K562 (cell line): ENCODE measurements around the gene MYB. TPM values are rescaled to one million over a fixed set of nuclear protein-coding genes. Genes with fewer than 3 reads are reported as not detected.
A peak's percentile ranks its signal among the peaks of the same experiment; 100 is the strongest.

Experiments used
- ATAC-seq: fragments of 200-7000 bp; cut with Tn5 transposase; 3 replicates; pipeline ENCODE4 v1.9.1; 2020; ENCODE audit warnings: moderate library complexity
- BruUV-seq: library from RNA; stranded (reverse); fragments of 400-500 nt; replicated peaks from 2 replicates; lab custom pipeline; 2021; lab: Mats Ljungman, UMichigan
- CTCF ChIA-PET: fragments of 300-600 bp; formaldehyde crosslinking; extraction: SDS; loops from one replicate; lab custom pipeline; 2021; ENCODE audit warnings: low intra/inter-chr PET ratio; lab: Yijun Ruan, JAX
- POLR2A ChIA-PET: fragments of 300-600, 350-650 bp; sonication (Branson Sonifier 250); formaldehyde crosslinking; extraction: SDS; loops from one replicate; lab custom pipeline; 2021; ENCODE audit warnings: antibody characterized with exemption, inconsistent platforms; lab: Yijun Ruan, JAX
- DNase-seq, 4 experiments: peaks; one replicate each; pipeline versions ENCODE4 v3.0.0 to v3.0.0-alpha.2; 2011 to 2018; ENCODE audit warnings: low spot score in 3 of 4, mixed read lengths in 3 of 4; ENCODE audit errors: extremely low read depth in 1 of 4
- FAIRE-seq: peaks from 2 replicates; lab custom pipeline; 2011; peaks lifted over from hg19 to GRCh38; lab: Jason Lieb, UNC
- H2AFZ ChIP-seq: 2 replicates; pipeline ENCODE4 v1.6.0; 2011; ENCODE audit warnings: low read depth, low read length, control low read depth, inconsistent platforms
- H3K27ac ChIP-seq: fragments of 200-600 bp; 3 replicates; pipeline ENCODE4 v1.8.0; 2011; ENCODE audit warnings: low read depth, mild to moderate bottlenecking, control low read depth, inconsistent platforms, low read length, moderate library complexity, mixed read lengths; ENCODE audit errors: extremely low read depth
- H3K27me3 ChIP-seq, 2 experiments: fragments of 300-600 bp in 1 of 2; 2 replicates in 1 of 2; 3 replicates in 1 of 2; pipeline versions ENCODE4 v1.6.0 to v1.8.0; 2011; ENCODE audit warnings: inconsistent platforms in 2 of 2, low read length in 2 of 2, mild to moderate bottlenecking in 1 of 2, mixed read lengths in 1 of 2, moderate library complexity in 1 of 2; ENCODE audit not compliant: control insufficient read depth in 2 of 2, insufficient read depth in 2 of 2
- H3K36me3 ChIP-seq: fragments of 300-600 bp; 3 replicates; pipeline ENCODE4 v1.8.0; 2011; ENCODE audit warnings: mild to moderate bottlenecking, low read length, inconsistent platforms; ENCODE audit not compliant: control insufficient read depth, insufficient read depth
- H3K4me1 ChIP-seq, 2 experiments: fragments of 200-600 bp in 1 of 2; replicated peaks in 1 of 2; 2 replicates in 1 of 2; 3 replicates in 1 of 2; pipeline versions ENCODE4 v1.5.1 to v1.8.0; 2011; ENCODE audit warnings: inconsistent platforms in 2 of 2, low read length in 2 of 2, mild to moderate bottlenecking in 1 of 2, mixed read lengths in 1 of 2, moderate library complexity in 1 of 2; ENCODE audit not compliant: control insufficient read depth in 2 of 2, insufficient read depth in 2 of 2
- H3K4me2 ChIP-seq: 2 replicates; pipeline ENCODE4 v1.6.1; 2011; ENCODE audit warnings: low read length, control low read depth, inconsistent platforms, mixed read lengths; ENCODE audit not compliant: insufficient read depth
- H3K4me3 ChIP-seq: fragments of 200-600 bp; sonication (generic), shearing (Covaris generic); 2 replicates; pipeline ENCODE4 v1.5.1; 2016; ENCODE audit warnings: control low read depth, inconsistent platforms
- H3K79me2 ChIP-seq: fragments of 200-600 bp; 3 replicates; pipeline ENCODE4 v1.8.0; 2011; ENCODE audit warnings: low read length, inconsistent platforms; ENCODE audit not compliant: control insufficient read depth, insufficient read depth
- H3K9ac ChIP-seq, 2 experiments: 2 replicates each; pipeline versions ENCODE4 v1.6.0 to v1.6.1; 2011; ENCODE audit warnings: low read depth in 2 of 2, low read length in 2 of 2, control low read depth in 1 of 2, inconsistent platforms in 1 of 2, mild to moderate bottlenecking in 1 of 2, mixed read lengths in 1 of 2; ENCODE audit not compliant: insufficient read depth in 1 of 2
- H3K9me1 ChIP-seq: one replicate; pipeline ENCODE4 v1.6.0; 2011; ENCODE audit warnings: inconsistent platforms, mild to moderate bottlenecking, low read length, moderate library complexity; ENCODE audit not compliant: control insufficient read depth, insufficient read depth
- H3K9me3 ChIP-seq: replicated peaks from 2 replicates; pipeline ENCODE4 v1.5.1; 2011; ENCODE audit warnings: low read depth, low read length, inconsistent platforms; ENCODE audit not compliant: control insufficient read depth, insufficient read depth
- H4K20me1 ChIP-seq: replicated peaks from 2 replicates; pipeline ENCODE4 v1.6.1; 2011; ENCODE audit warnings: low read length, inconsistent platforms, mixed read lengths; ENCODE audit not compliant: control insufficient read depth, insufficient read depth
- CEBPB ChIP-seq: fragments of 450-650 bp; IDR thresholded peaks from 2 replicates; pipeline ENCODE4 v1.6.1; 2016; ENCODE audit warnings: missing genetic modification characterization, missing compliant biosample characterization
- KLF16 ChIP-seq: IDR thresholded peaks from 2 replicates; pipeline ENCODE4 v1.6.1; 2016; ENCODE audit warnings: antibody characterized with exemption
- NRF1 ChIP-seq, 2 experiments: fragments of 450-650 bp; IDR thresholded peaks in 1 of 2; conservative IDR thresholded peaks in 1 of 2; 2 replicates each; pipeline ENCODE4 v1.6.1; 2014; ENCODE audit warnings: mild to moderate bottlenecking in 2 of 2
- RCOR1 ChIP-seq, 2 experiments: IDR thresholded peaks; 2 replicates each; pipeline ENCODE4 v1.6.1; 2012; ENCODE audit warnings: low read depth in 2 of 2, low read length in 2 of 2, borderline replicate concordance in 1 of 2, improper control_type of control experiment in 1 of 2
- SMARCC2 ChIP-seq: fragments of 450-650 bp; IDR thresholded peaks from 2 replicates; pipeline ENCODE4 v1.6.1; 2017; ENCODE audit warnings: antibody characterized with exemption, moderate library complexity, mild to moderate bottlenecking, low read depth
- SOX6 ChIP-seq: fragments of 450-650 bp; IDR thresholded peaks from 2 replicates; pipeline ENCODE4 v1.6.1; 2014; ENCODE audit warnings: mild to moderate bottlenecking
- TAF1 ChIP-seq: IDR thresholded peaks from 2 replicates; pipeline ENCODE4 v1.6.1; 2011; ENCODE audit warnings: mild to moderate bottlenecking, low read length, moderate library complexity; ENCODE audit not compliant: insufficient read depth, control insufficient read depth, severe bottlenecking; ENCODE audit errors: extremely low read depth
- TAF15 ChIP-seq: fragments of 200-400 bp; formaldehyde crosslinking; IDR thresholded peaks from 2 replicates; pipeline ENCODE4 v1.6.1; 2017; ENCODE audit warnings: mild to moderate bottlenecking, low read depth, low read length, moderate library complexity
- U2AF2 ChIP-seq: fragments of 200-400 bp; formaldehyde crosslinking; optimal IDR thresholded peaks from 2 replicates; pipeline ENCODE3; 2017; ENCODE audit warnings: low read depth, mild to moderate bottlenecking, low read length
- ZNF217 ChIP-seq: sonication (generic); formaldehyde crosslinking; IDR thresholded peaks from 2 replicates; pipeline ENCODE4 v1.8.0; 2022; ENCODE audit warnings: mild to moderate bottlenecking, missing genetic modification reagents
- ZNF77 ChIP-seq: fragments of 250-450 bp; sonication (Bioruptor Pico); IDR thresholded peaks from 2 replicates; pipeline ENCODE4 v1.5.0; 2020
- WGBS: fragments of 100-300 bp; shearing (Covaris generic); methylation state at CpG from one replicate; pipeline ENCODE4 v1.1.6; 2016; ENCODE audit warnings: low coverage, mixed read lengths; ENCODE audit not compliant: insufficient coverage; ENCODE audit errors: missing lambda C conversion rate; 5-methylcytosine and 5-hydroxymethylcytosine counted together
- in situ Hi-C: fragments of 300-500 bp; cut with MboI; formaldehyde crosslinking; loops from 4 replicates; pipeline ENCODE4 v1.15.0; 2018; ENCODE audit warnings: inconsistent platforms, mixed read lengths
- intact Hi-C: fragments of 100-400 bp; cut with micrococcal nuclease; formaldehyde crosslinking; loops from 2 replicates; pipeline ENCODE4 v1.14.2; 2022
- polyA plus RNA-seq, 8 experiments: library from polyadenylated mRNA; depleted of rRNA in 4 of 8; stranded (reverse) in 5 of 8; unstranded in 3 of 8; fragments of >200 nt; fragmentation: Nextera tagmentation in 2 of 8; fragmentation: Illumina TruSeq in 1 of 8; extraction: Ambion mirVana in 2 of 8; extraction: Trizol in 1 of 8; gene quantifications; 2 replicates each; pipeline versions ENCODE4 v1.2.1 to v1.2.3, GENCODE V29; 2011 to 2014; ENCODE audit warnings: inconsistent platforms in 1 of 8, missing spikeins in 1 of 8
- total RNA-seq, 7 experiments: library from RNA; depleted of rRNA in 6 of 7; stranded (reverse); fragments of >200 nt in 6 of 7; fragmentation: Illumina TruSeq in 2 of 7; extraction: Trizol in 2 of 7; gene quantifications; 2 replicates each; pipeline versions ENCODE4 v1.2.1 to v1.2.3, GENCODE V29; 2011 to 2021; ENCODE audit warnings: low replicate concordance in 1 of 7
- TF ChIP-seq, protein P1 (sequence below): sonication (generic); IDR thresholded peaks from 2 replicates; pipeline ENCODE4 v1.6.1; 2016
- TF ChIP-seq, protein P2 (sequence below): sonication (generic); formaldehyde crosslinking; IDR thresholded peaks from 2 replicates; pipeline ENCODE4 v1.8.1; 2023; ENCODE audit warnings: mild to moderate bottlenecking, missing genetic modification reagents
- TF ChIP-seq, protein P3 (sequence below), 3 experiments: fragments of 200-800 bp in 1 of 3; fragments of 250-450 bp in 1 of 3; fragments of 450-650 bp in 1 of 3; sonication (Bioruptor Pico) in 1 of 3; sonication (Bioruptor generic) in 1 of 3; formaldehyde crosslinking in 1 of 3; IDR thresholded peaks; 2 replicates each; pipeline versions ENCODE4 v1.6.1 to v1.8.0; 2016 to 2022; ENCODE audit warnings: mild to moderate bottlenecking in 2 of 3, missing genetic modification characterization in 2 of 3, missing compliant biosample characterization in 1 of 3, moderate library complexity in 1 of 3

Gene MYB
- total and polyA plus RNA-seq, 9 of the 15 experiments (the other 6 are each of a cell fraction or from before 2014, with no cell fraction given) = 35.8 to 218 (median 140) TPM

DNA sequence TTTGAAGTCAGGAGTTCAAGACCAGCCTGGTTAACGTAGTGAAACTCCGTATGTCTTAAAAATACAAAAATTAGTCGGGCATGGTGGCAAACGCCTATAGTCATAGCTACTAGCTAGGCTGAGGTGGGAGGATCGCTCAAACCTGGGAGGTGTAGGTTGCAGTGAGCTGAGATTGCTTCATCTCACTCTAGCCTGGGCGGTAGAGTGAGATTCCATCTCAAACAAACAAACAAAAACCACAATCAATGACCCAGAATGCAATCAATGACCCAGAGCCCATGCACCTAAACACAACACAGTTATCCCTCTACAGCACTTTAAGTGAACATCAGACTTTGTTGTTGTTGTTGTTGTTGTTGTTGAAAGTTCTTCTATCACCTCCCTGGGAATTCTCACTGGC, 77.9 kb downstream of the MYB start:
- CTCF ChIA-PET = no interaction called here
- in situ Hi-C loops (no loop called here), intact Hi-C loops (loop anchor here (5.0 kb wide), 1 partner anchor 63 kb away; no protein-coding TSS in a partner anchor)
- WGBS = 48% methylated on average over 6 of the region's 6 CpGs
- no peak for DNase-seq
- no peak overlapping the region for H3K4me2 ChIP-seq
- H2AFZ ChIP-seq = peak overlapping the region; percentile 27; the same call in 1 of the 2 replicates
- H3K4me3 ChIP-seq = no peak overlapping the region
- H3K9me3 ChIP-seq = no peaks in the 10 kb centered on the region; the same call in 1 of the 2 replicates
- H3K9ac ChIP-seq = no peak overlapping the region
- no peak for FAIRE-seq
- no TSS peak for BruUV-seq
- no peaks in the 10 kb centered on the region for H3K79me2 ChIP-seq
- H3K27ac ChIP-seq = no peak overlapping the region
- H3K4me1 ChIP-seq = peaks cover 16 to 59% of the 10 kb centered on the region in 2 experiments
- H3K9me1 ChIP-seq = no peaks in the 10 kb centered on the region
- H4K20me1 ChIP-seq = no peaks in the 10 kb centered on the region
- no peaks in the 10 kb centered on the region for H3K36me3 ChIP-seq
- no peaks in the 10 kb centered on the region for H3K27me3 ChIP-seq
- ATAC-seq = no peak; the same call in 2 of the 3 replicates
- POLR2A ChIA-PET = interaction anchor here (0.6 to 1.3 kb wide), 3 partner anchors 9 to 1212 kb away, joined by 3 to 4 read pairs (median 3); no protein-coding TSS in a partner anchor
- TF ChIP-seq, protein P1, sequence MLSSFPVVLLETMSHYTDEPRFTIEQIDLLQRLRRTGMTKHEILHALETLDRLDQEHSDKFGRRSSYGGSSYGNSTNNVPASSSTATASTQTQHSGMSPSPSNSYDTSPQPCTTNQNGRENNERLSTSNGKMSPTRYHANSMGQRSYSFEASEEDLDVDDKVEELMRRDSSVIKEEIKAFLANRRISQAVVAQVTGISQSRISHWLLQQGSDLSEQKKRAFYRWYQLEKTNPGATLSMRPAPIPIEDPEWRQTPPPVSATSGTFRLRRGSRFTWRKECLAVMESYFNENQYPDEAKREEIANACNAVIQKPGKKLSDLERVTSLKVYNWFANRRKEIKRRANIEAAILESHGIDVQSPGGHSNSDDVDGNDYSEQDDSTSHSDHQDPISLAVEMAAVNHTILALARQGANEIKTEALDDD = 0 out of 2 replicates have a peak, but pooled peaks have one; percentile 27
- TF ChIP-seq CEBPB (peak; percentile 81), TAF1 (no peak), RCOR1 (IDR thresholded peaks at IDR 0.05; ENCODE audit: borderline replicate concordance in 1 of 2, low read depth in 2 of 2, low read length in 2 of 2) (peak in 1 of 2 experiments; percentile 93; a peak in 2 of 4 replicates), U2AF2 (no peak), ZNF217 (CRISPR knock-in tag) (no peak), NRF1 (conservative IDR thresholded peaks at IDR 0.05 in 1 of 2, IDR thresholded peaks at IDR 0.05 in 1 of 2) (no peak), SOX6 (peak; percentile 63; the same call in 1 of the 2 replicates), SMARCC2 (no peak), KLF16 (no peak), ZNF77 (CRISPR knock-in tag) (no peak), TAF15 (no peak)
- TF ChIP-seq, protein P2, sequence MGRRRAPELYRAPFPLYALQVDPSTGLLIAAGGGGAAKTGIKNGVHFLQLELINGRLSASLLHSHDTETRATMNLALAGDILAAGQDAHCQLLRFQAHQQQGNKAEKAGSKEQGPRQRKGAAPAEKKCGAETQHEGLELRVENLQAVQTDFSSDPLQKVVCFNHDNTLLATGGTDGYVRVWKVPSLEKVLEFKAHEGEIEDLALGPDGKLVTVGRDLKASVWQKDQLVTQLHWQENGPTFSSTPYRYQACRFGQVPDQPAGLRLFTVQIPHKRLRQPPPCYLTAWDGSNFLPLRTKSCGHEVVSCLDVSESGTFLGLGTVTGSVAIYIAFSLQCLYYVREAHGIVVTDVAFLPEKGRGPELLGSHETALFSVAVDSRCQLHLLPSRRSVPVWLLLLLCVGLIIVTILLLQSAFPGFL (CRISPR knock-in tag) = no peak
- TF ChIP-seq, protein P3, sequence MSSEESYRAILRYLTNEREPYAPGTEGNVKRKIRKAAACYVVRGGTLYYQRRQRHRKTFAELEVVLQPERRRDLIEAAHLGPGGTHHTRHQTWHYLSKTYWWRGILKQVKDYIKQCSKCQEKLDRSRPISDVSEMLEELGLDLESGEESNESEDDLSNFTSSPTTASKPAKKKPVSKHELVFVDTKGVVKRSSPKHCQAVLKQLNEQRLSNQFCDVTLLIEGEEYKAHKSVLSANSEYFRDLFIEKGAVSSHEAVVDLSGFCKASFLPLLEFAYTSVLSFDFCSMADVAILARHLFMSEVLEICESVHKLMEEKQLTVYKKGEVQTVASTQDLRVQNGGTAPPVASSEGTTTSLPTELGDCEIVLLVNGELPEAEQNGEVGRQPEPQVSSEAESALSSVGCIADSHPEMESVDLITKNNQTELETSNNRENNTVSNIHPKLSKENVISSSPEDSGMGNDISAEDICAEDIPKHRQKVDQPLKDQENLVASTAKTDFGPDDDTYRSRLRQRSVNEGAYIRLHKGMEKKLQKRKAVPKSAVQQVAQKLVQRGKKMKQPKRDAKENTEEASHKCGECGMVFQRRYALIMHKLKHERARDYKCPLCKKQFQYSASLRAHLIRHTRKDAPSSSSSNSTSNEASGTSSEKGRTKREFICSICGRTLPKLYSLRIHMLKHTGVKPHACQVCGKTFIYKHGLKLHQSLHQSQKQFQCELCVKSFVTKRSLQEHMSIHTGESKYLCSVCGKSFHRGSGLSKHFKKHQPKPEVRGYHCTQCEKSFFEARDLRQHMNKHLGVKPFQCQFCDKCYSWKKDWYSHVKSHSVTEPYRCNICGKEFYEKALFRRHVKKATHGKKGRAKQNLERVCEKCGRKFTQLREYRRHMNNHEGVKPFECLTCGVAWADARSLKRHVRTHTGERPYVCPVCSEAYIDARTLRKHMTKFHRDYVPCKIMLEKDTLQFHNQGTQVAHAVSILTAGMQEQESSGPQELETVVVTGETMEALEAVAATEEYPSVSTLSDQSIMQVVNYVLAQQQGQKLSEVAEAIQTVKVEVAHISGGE (CRISPR knock-in tag; IDR thresholded peaks at IDR 0.05) = no peak
